HEK293T (cell line): Measurements from ENCODE around the gene STPG4.
"Not testable (repeated sequence)": the region's sequence is repeated elsewhere in the genome, so short reads cannot be mapped to it uniquely, and the experiment has no call there.

ENCODE experiments used
- CTCF ChIA-PET: fragments of 350-600 bp; formaldehyde crosslinking; extraction: SDS; loops from one replicate; lab custom pipeline; 2021; ENCODE audit warnings: antibody characterized with exemption, inconsistent platforms; lab: Yijun Ruan, JAX
- POLR2A ChIA-PET: fragments of 350-600 bp; formaldehyde crosslinking; extraction: SDS; loops from one replicate; lab custom pipeline; 2020; ENCODE audit warnings: antibody characterized with exemption, inconsistent platforms; lab: Yijun Ruan, JAX
- DNase-seq: peaks from one replicate; pipeline ENCODE4 v3.0.0; 2012; ENCODE audit warnings: mixed read lengths; ENCODE audit errors: extremely low spot score
- ARNT ChIP-seq: fragments of 450-650 bp; IDR thresholded peaks from 2 replicates; pipeline ENCODE4 v1.6.1; 2017; ENCODE audit warnings: mild to moderate bottlenecking
- BHLHE40 ChIP-seq: fragments of 450-650 bp; IDR thresholded peaks from 2 replicates; pipeline ENCODE4 v1.6.1; 2016; ENCODE audit warnings: mild to moderate bottlenecking, moderate library complexity, borderline replicate concordance
- CTBP1 ChIP-seq: fragments of 450-650 bp; IDR thresholded peaks from 2 replicates; pipeline ENCODE4 v1.6.1; 2016; ENCODE audit warnings: borderline replicate concordance
- ELF4 ChIP-seq: fragments of 450-650 bp; IDR thresholded peaks from 2 replicates; pipeline ENCODE4 v1.6.1; 2017; ENCODE audit warnings: antibody characterized with exemption
- FOXA1 ChIP-seq: fragments of 450-650 bp; IDR thresholded peaks from 2 replicates; pipeline ENCODE4 v1.6.1; 2016; ENCODE audit warnings: mild to moderate bottlenecking
- FOXK2 ChIP-seq: fragments of 450-650 bp; IDR thresholded peaks from 2 replicates; pipeline ENCODE4 v1.6.1; 2016; ENCODE audit warnings: mild to moderate bottlenecking
- FOXM1 ChIP-seq: fragments of 450-650 bp; IDR thresholded peaks from 2 replicates; pipeline ENCODE4 v1.6.1; 2017; ENCODE audit warnings: mild to moderate bottlenecking, borderline replicate concordance
- HDGF ChIP-seq: fragments of 450-650 bp; IDR thresholded peaks from 2 replicates; pipeline ENCODE4 v1.6.1; 2017; ENCODE audit warnings: antibody characterized with exemption, borderline replicate concordance
- L3MBTL2 ChIP-seq: fragments of 450-650 bp; conservative IDR thresholded peaks from 2 replicates; pipeline ENCODE4 v1.6.1; 2016; ENCODE audit warnings: mild to moderate bottlenecking
- LEF1 ChIP-seq: fragments of 450-650 bp; IDR thresholded peaks from 2 replicates; pipeline ENCODE4 v1.6.1; 2017; ENCODE audit warnings: mild to moderate bottlenecking, borderline replicate concordance
- NFRKB ChIP-seq: fragments of 450-650 bp; IDR thresholded peaks from 2 replicates; pipeline ENCODE4 v1.6.1; 2016; ENCODE audit warnings: mild to moderate bottlenecking, moderate library complexity
- PKNOX1 ChIP-seq: fragments of 450-650 bp; IDR thresholded peaks from 2 replicates; pipeline ENCODE4 v1.6.1; 2016
- SP1 ChIP-seq: fragments of 450-650 bp; IDR thresholded peaks from 2 replicates; pipeline ENCODE4 v1.6.1; 2017
- SUZ12 ChIP-seq: fragments of 450-650 bp; IDR thresholded peaks from 2 replicates; pipeline ENCODE4 v1.6.1; 2016; ENCODE audit warnings: mild to moderate bottlenecking
- TARDBP ChIP-seq: fragments of 450-650 bp; IDR thresholded peaks from 2 replicates; pipeline ENCODE4 v1.6.1; 2016
- ZNF384 ChIP-seq: fragments of 450-650 bp; IDR thresholded peaks from 2 replicates; pipeline ENCODE4 v1.6.1; 2016

Gene STPG4

GRCh38 chr2:47195148-47195547 lies 40.0 kb upstream of the STPG4 start:
- CTCF ChIA-PET: interaction anchor here (0.6 to 0.8 kb wide), 2 partner anchors 17 to 119 kb away, joined by 3 read pairs; no protein-coding TSS in a partner anchor
- no peak for DNase-seq
- TF ChIP-seq SUZ12: no peak
- TF ChIP-seq ARNT: no peak
- TF ChIP-seq NFRKB: no peak
- TF ChIP-seq SP1: no peak
- no peak for TF ChIP-seq LEF1
- no peak for TF ChIP-seq FOXM1
- TF ChIP-seq HDGF: no peak
- no peak for TF ChIP-seq FOXA1
- no peak for TF ChIP-seq FOXK2
- TF ChIP-seq BHLHE40: no peak
- no peak for TF ChIP-seq ELF4
- POLR2A ChIA-PET: interaction anchor here (1.3 to 2.5 kb wide), 2 partner anchors 10 to 13 kb away, joined by 4 to 5 read pairs; no protein-coding TSS in a partner anchor

GRCh38 chr2:47194410-47194809 lies 39.3 kb upstream of the STPG4 start:
- CTCF ChIA-PET: interaction anchor here (0.6 to 0.8 kb wide), 2 partner anchors 16 to 119 kb away, joined by 3 read pairs; no protein-coding TSS in a partner anchor
- POLR2A ChIA-PET: interaction anchor here (1.3 to 2.5 kb wide), 2 partner anchors 10 to 14 kb away, joined by 4 to 5 read pairs; no protein-coding TSS in a partner anchor

GRCh38 chr2:47193607-47194006 lies 38.5 kb upstream of the STPG4 start:
- no peak for DNase-seq
- ChIA-PET CTCF (no interaction called here), POLR2A (interaction anchor here (0.8 kb wide), 1 partner anchor 152 kb away, joined by 3 read pairs; no protein-coding TSS in a partner anchor)
- no peak for TF ChIP-seq FOXA1
- TF ChIP-seq HDGF: no peak
- TF ChIP-seq FOXK2: no peak
- no peak for TF ChIP-seq PKNOX1
- no peak for TF ChIP-seq FOXM1
- no peak for TF ChIP-seq ELF4
- TF ChIP-seq L3MBTL2: no peak
- no peak for TF ChIP-seq CTBP1
- TF ChIP-seq SP1: no peak
- no peak for TF ChIP-seq ZNF384
- TF ChIP-seq TARDBP: no peak

More at GRCh38 chr2:47194410-47194809, 39.3 kb upstream of the STPG4 start:
- no peak for TF ChIP-seq L3MBTL2
- DNase-seq: no peak

GRCh38 chr2:47190188-47190881 lies 35.2 kb upstream of the STPG4 start:
- ChIA-PET POLR2A (no interaction called here), CTCF (interaction anchor here (0.6 kb wide), 1 partner anchor 15 kb away, joined by 3 read pairs; no protein-coding TSS in a partner anchor)
- no peak for DNase-seq
- TF ChIP-seq SP1 (no peak), ARNT (no peak), SUZ12 (no peak)

- ChIA-PET POLR2A (no interaction called here), CTCF (no interaction called here)
- DNase-seq: no peak
- TF ChIP-seq FOXK2 (no peak), FOXA1 (no peak), L3MBTL2 (no peak), FOXM1 (no peak), HDGF (no peak), CTBP1 (no peak), ELF4 (no peak), SUZ12 (no peak), LEF1 (no peak)
Measured at GRCh38 chr2:47189635-47190034, 34.5 kb upstream of the STPG4 start.

- ChIA-PET CTCF (interaction anchor here (0.5 kb wide), 1 partner anchor 239 kb away, joined by 3 read pairs; no protein-coding TSS in a partner anchor), POLR2A (no interaction called here)
- no peak for DNase-seq
- TF ChIP-seq FOXA1 (no peak), BHLHE40 (no peak), FOXM1 (no peak), SP1 (no peak)
Measured at GRCh38 chr2:47187069-47187468, 32.0 kb upstream of the STPG4 start.

- no peak for TF ChIP-seq PKNOX1
- TF ChIP-seq FOXA1: no peak
- TF ChIP-seq SUZ12: no peak
- ChIA-PET CTCF (interaction anchor here (0.5 kb wide), 1 partner anchor 238 kb away, joined by 3 read pairs; no protein-coding TSS in a partner anchor), POLR2A (no interaction called here)
- DNase-seq: no peak
Measured at GRCh38 chr2:47186351-47186750, 31.2 kb upstream of the STPG4 start.

- CTCF ChIA-PET, DNase-seq, POLR2A ChIA-PET: not testable (repeated sequence)
Measured at GRCh38 chr2:47185098-47185497, 30.0 kb upstream of the STPG4 start.
